ENCODE measurements around the gene PLA2G15.

PLA2G15 gene, protein sequence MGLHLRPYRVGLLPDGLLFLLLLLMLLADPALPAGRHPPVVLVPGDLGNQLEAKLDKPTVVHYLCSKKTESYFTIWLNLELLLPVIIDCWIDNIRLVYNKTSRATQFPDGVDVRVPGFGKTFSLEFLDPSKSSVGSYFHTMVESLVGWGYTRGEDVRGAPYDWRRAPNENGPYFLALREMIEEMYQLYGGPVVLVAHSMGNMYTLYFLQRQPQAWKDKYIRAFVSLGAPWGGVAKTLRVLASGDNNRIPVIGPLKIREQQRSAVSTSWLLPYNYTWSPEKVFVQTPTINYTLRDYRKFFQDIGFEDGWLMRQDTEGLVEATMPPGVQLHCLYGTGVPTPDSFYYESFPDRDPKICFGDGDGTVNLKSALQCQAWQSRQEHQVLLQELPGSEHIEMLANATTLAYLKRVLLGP

DNA sequence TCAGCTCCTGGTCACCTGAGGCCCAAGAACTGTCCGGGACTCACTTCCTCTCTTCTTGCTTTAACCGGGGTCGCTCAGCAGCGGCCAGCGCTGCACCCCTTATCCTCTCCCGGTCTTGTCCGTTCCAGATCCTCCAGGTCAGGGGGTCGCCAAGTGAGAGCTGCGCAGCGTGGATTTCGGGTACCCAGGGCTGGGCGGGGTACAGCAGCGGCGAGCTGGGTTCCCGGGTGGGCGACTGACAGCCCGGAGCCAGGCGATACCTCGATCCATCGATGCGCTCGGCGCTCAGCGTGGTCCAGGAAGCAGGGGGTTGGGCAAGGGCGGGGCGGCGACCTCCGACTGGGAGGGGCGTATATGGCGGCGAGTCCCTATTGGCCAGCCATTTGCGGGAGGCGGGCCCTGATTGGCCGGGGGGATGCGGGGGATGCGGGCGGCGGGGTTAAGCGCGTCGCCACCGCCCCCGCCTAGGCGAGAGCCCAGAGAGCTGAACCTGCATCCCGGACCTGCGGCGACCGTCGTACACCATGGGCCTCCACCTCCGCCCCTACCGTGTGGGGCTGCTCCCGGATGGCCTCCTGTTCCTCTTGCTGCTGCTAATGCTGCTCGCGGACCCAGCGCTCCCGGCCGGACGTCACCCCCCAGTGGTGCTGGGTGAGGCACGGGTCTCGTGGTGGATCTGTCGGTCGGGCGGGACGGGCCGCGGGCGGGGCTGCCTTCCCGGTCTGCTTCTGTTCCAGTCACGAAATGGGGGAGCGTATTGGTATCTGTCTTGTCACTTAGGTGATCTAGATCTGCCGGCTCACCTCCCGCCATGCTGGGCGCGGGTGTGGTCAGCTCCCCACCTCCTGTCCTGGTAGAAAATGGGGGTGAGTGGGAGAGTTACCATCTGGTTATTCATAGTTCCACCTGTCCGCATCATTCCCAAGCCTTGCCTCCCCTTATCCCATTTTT is at the start of gene PLA2G15:
PLA2G15 (plus strand) TSS at position 471 of the 951 bp plus-strand sequence; CDS start at position 525, 54 bp downstream.
- TF ChIP-seq, protein P1, sequence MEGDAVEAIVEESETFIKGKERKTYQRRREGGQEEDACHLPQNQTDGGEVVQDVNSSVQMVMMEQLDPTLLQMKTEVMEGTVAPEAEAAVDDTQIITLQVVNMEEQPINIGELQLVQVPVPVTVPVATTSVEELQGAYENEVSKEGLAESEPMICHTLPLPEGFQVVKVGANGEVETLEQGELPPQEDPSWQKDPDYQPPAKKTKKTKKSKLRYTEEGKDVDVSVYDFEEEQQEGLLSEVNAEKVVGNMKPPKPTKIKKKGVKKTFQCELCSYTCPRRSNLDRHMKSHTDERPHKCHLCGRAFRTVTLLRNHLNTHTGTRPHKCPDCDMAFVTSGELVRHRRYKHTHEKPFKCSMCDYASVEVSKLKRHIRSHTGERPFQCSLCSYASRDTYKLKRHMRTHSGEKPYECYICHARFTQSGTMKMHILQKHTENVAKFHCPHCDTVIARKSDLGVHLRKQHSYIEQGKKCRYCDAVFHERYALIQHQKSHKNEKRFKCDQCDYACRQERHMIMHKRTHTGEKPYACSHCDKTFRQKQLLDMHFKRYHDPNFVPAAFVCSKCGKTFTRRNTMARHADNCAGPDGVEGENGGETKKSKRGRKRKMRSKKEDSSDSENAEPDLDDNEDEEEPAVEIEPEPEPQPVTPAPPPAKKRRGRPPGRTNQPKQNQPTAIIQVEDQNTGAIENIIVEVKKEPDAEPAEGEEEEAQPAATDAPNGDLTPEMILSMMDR (IDR thresholded peaks at IDR 0.05), result no peak

DNA sequence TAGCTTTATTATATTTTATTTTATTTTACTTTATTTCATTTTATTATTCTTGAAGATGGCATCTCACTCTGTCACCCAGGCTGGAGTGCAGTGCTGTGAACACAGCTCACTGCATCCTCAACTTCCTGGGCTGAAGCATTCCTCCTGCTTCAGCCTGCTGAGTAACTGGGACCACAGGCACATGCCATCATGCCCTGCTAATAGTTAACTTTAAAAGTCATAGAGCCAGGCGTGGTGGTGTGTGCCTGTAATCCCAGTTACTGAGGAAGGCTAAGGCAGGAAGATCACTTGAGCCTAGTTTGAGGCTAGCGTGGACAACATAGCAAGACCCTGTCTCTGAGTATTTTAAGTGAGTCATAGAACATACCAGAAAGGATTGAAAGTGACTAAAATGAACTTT is 47.9 kb upstream of the PLA2G15 start:
- TF ChIP-seq, protein P1 (IDR thresholded peaks at IDR 0.05), result no peak

DNA sequence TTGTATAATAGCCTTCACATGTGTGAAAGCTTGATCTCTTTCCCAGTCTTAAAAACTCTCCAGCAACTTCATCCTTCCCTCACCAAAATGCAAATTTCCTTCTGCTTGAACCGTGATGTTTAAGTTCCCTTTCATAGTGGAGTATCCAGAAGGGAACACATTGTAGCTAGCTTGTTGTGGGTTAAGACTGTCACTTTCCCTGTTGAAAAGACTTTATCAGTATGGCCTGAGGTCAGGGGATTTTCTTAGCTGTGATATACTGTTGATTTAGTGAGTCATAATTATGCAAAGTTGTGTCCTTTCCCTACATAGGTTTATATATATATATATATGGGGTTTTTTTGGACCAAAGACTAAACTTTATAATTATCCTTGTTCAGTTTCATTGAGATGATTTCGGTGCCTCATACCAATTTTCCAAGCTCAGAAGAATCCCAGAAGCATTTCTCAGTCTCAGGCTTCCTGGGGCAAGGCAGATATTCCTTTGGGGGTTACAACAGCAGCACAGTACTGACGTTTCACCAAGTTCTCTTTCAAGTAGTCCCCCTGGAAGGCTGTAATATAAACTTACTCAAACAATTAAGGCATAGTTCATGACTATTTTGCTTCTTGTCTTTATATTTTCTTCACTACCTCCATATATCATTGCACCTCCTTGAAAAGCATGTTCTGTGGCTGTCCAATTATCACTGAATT is 44.9 kb upstream of the PLA2G15 start:
- TF ChIP-seq, protein P1 (IDR thresholded peaks at IDR 0.05), result no peak

DNA sequence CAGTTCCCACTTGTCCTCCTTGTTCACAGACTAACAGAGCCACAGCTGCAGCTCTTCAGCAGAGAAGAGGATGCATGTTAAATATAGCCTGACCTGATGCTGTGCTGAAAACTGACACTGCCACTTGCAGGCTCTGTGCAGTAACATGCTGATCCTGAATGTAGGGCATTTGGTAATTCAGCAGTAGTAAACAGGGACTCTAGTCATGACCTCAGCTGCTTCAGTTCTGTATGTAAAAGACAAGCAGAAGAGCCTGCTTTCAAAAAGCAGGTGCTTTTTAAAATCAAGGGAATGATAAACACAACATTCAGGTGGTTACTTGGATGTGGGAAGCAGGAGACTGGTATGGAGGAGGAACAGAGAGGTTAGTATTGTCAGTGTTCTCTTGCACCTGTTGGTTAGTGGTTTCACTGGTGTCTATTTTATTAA is 43.1 kb upstream of the PLA2G15 start:
- TF ChIP-seq, protein P1 (IDR thresholded peaks at IDR 0.05), result no peak

DNA sequence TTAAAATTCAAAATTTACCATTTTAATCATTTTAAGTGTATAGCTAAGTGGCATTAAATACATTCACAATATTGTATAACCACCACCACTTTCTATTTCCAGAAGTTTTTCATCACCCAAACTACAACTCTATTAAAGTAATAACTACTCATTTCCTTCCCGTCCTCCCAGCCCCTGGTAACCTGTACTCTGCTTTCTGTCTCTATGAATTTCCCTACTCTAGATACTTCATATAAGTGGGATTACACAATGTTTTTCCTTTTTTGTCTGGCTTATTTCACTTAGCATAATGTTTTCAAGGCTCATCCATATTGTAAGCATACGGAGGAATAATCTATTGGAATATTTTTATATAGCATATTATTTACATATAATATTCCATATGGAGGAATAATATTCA is 38.9 kb upstream of the PLA2G15 start:
- TF ChIP-seq, protein P1 (IDR thresholded peaks at IDR 0.05), result no peak

DNA sequence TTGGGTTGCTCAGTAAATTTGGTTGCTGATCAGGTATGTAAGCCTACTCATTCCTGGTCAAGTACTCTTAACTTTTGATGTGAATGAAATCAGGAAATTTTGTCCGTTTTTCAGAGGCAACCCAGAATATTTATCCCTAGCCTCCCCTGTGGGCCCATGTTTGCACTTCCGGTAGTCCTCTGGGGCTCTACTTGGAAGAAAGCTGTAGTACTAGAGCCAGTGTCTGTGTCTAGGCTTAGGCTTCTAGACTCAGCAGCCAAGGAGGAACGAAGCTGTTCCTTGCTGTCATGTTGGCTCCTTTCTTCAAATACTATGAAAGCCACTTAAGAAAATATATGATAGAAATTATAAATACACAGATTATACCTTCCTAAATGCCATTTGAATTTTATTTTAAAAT is 30.4 kb upstream of the PLA2G15 start:
- TF ChIP-seq, protein P1 (IDR thresholded peaks at IDR 0.05), result no peak

DNA sequence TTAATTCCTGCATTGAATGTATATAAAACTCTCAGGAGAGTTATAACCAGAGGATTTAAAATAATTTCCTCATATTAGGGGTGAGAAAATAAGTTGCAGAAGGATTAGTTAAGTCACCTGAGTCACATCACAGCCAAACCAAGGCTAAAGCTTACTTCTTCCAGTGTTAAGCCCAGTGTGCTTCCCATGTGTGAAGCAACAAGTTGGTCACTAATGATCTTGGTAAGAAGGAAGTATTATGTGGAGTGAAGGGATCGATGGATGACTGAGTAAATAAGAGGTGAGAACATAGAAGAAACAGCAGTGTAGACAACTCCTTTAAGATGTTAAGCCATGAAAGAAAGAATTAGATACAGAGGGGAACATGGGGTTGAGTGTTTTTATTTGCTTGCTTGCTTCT is 29.9 kb upstream of the PLA2G15 start:
- TF ChIP-seq, protein P1 (IDR thresholded peaks at IDR 0.05), result no peak
